ENCODE data around the gene TSPAN14. TPM values are rescaled to one million over a fixed set of nuclear protein-coding genes. Genes with fewer than 3 reads are reported as not detected.

TSPAN14 gene
- total RNA-seq, 1 donor from 2014 or later: 49.9 TPM

GRCh38 chr10:80421707-80422536, 32.2 kb upstream of the TSPAN14 start:
- no peak for DNase-seq (ENCODE audit: low read depth in 2 of 2)

GRCh38 chr10:80425901-80426300, 28.2 kb upstream of the TSPAN14 start:
- DNase-seq (ENCODE audit: low read depth in 2 of 2): no peak

GRCh38 chr10:80427541-80427940, 26.6 kb upstream of the TSPAN14 start:
- no peak for DNase-seq (ENCODE audit: low read depth in 2 of 2)

- peak in 1 of 2 donors; percentile 32 for DNase-seq (ENCODE audit: low read depth in 2 of 2)
These were observed 24.6 kb upstream of the TSPAN14 start for GRCh38 chr10:80429521-80429973.

GRCh38 chr10:80433134-80433533, 21.0 kb upstream of the TSPAN14 start:
- DNase-seq (ENCODE audit: low read depth in 2 of 2): no peak

- DNase-seq (ENCODE audit: low read depth in 2 of 2): no peak
These were observed 17.5 kb upstream of the TSPAN14 start for GRCh38 chr10:80436446-80437098.

- DNase-seq (ENCODE audit: low read depth in 2 of 2): no peak
These were observed 16.9 kb upstream of the TSPAN14 start for GRCh38 chr10:80437227-80437626.

- DNase-seq (ENCODE audit: low read depth in 2 of 2): no peak
These were observed 12.3 kb upstream of the TSPAN14 start for GRCh38 chr10:80441831-80442230.

- DNase-seq (ENCODE audit: low read depth in 2 of 2): no peak
These were observed 11.2 kb upstream of the TSPAN14 start for GRCh38 chr10:80442879-80443278.

GRCh38 chr10:80443531-80443974, 10.6 kb upstream of the TSPAN14 start:
- peak in 1 of 2 donors; percentile 75 for DNase-seq (ENCODE audit: low read depth in 2 of 2)

- no peak for DNase-seq (ENCODE audit: low read depth in 2 of 2)
These were observed 10.0 kb upstream of the TSPAN14 start for GRCh38 chr10:80444124-80444523.

- DNase-seq (ENCODE audit: low read depth in 2 of 2): peak; percentile 69 to 85
These were observed 9.3 kb upstream of the TSPAN14 start for GRCh38 chr10:80444646-80445319.

- DNase-seq (ENCODE audit: low read depth in 2 of 2): no peak
These were observed 6.5 kb upstream of the TSPAN14 start for GRCh38 chr10:80447436-80448190.

GRCh38 chr10:80448209-80448942, 5.7 kb upstream of the TSPAN14 start:
- no peak for DNase-seq (ENCODE audit: low read depth in 2 of 2)

GRCh38 chr10:80449520-80449919, 4.6 kb upstream of the TSPAN14 start:
- DNase-seq (ENCODE audit: low read depth in 2 of 2): no peak

GRCh38 chr10:80451132-80451531, 3.0 kb upstream of the TSPAN14 start:
- no peak for DNase-seq (ENCODE audit: low read depth in 2 of 2)

- DNase-seq (ENCODE audit: low read depth in 2 of 2): no peak
These were observed 2.0 kb upstream of the TSPAN14 start for GRCh38 chr10:80452069-80452468.

- DNase-seq (ENCODE audit: low read depth in 2 of 2): no peak
These were observed 1.5 kb upstream of the TSPAN14 start for GRCh38 chr10:80452640-80453039.

- no peak for DNase-seq (ENCODE audit: low read depth in 2 of 2)
These were observed 861 bp upstream of the TSPAN14 start for GRCh38 chr10:80453056-80453841.
